HEK293 (cell line): Measurements from ENCODE around the gene MXRA8.

ENCODE experiments used
- CTCF ChIP-seq: fragments of 450-650 bp; formaldehyde crosslinking; IDR thresholded peaks from 2 replicates; pipeline ENCODE4 v1.5.1; 2016; ENCODE audit warnings: missing biosample characterization, missing genetic modification characterization
- KLF9 ChIP-seq: fragments of 450-650 bp; formaldehyde crosslinking; IDR thresholded peaks from 2 replicates; pipeline ENCODE4 v1.5.1; 2016; ENCODE audit warnings: missing biosample characterization, missing genetic modification characterization, low read depth
- ZNF114 ChIP-seq: fragments of 450-650 bp; formaldehyde crosslinking; IDR thresholded peaks from 2 replicates; pipeline ENCODE4 v1.5.0; 2017; ENCODE audit warnings: missing biosample characterization, missing genetic modification characterization
- ZNF138 ChIP-seq: fragments of 450-650 bp; formaldehyde crosslinking; IDR thresholded peaks from 2 replicates; pipeline ENCODE4 v1.5.1; 2016; ENCODE audit warnings: missing biosample characterization, missing genetic modification characterization, borderline replicate concordance
- ZNF473 ChIP-seq: fragments of 450-650 bp; formaldehyde crosslinking; IDR thresholded peaks from 2 replicates; pipeline ENCODE4 v1.5.1; 2017; ENCODE audit warnings: missing biosample characterization, missing genetic modification characterization
- ZNF707 ChIP-seq: fragments of 450-650 bp; formaldehyde crosslinking; IDR thresholded peaks from 2 replicates; pipeline ENCODE4 v1.5.1; 2016; ENCODE audit warnings: missing biosample characterization, missing genetic modification characterization
- ZSCAN18 ChIP-seq: fragments of 450-650 bp; formaldehyde crosslinking; IDR thresholded peaks from 2 replicates; pipeline ENCODE4 v1.5.1; 2016; ENCODE audit warnings: missing biosample characterization, missing genetic modification characterization

GRCh38 chr1:1371746-1372711 is 13.7 kb upstream of the MXRA8 start:
- TF ChIP-seq ZNF138 (tag by site-specific recombination) (no peak), CTCF (tag by site-specific recombination) (peak; percentile 77), ZNF707 (tag by site-specific recombination) (no peak), ZSCAN18 (tag by site-specific recombination) (no peak), KLF9 (no peak), ZNF473 (tag by site-specific recombination) (no peak), ZNF114 (tag by site-specific recombination) (no peak)
